Gastrocnemius medialis (tissue), 4 donors: ENCODE data around the gene MTA2. TPM values are rescaled to one million over a fixed set of nuclear protein-coding genes. Genes with fewer than 3 reads are reported as not detected.
"Not testable (repeated sequence)": the region's sequence is repeated elsewhere in the genome, so short reads cannot be mapped to it uniquely, and the experiment has no call there.

Experiments
- ATAC-seq, 2 donors: fragments of 150-250 bp; one replicate each; pipeline ENCODE4 v1.9.1; 2016
- DNase-seq, 2 donors: peaks; one replicate each; pipeline ENCODE4 v3.0.0-alpha.2; 2019
- H3K27ac ChIP-seq, 4 donors: fragments of 200-600 bp; sonication (generic); 1 replicate in 1 of 4; 2 replicates in 3 of 4; pipeline ENCODE4 v1.5.1; 2016 to 2018; ENCODE audit warnings: mild to moderate bottlenecking in 2 of 4, moderate library complexity in 1 of 4
- H3K27me3 ChIP-seq, 3 donors: fragments of 200-600 bp; sonication (generic) in 2 of 3; 1 replicate in 1 of 3; 2 replicates in 2 of 3; pipeline versions ENCODE4 v1.5.1 to v1.6.0; 2016 to 2019; ENCODE audit warnings: mild to moderate bottlenecking in 1 of 3, moderate library complexity in 1 of 3
- H3K36me3 ChIP-seq, 2 donors: fragments of 200-600 bp; sonication (generic) in 1 of 2; one replicate each; pipeline ENCODE4 v1.5.1; 2017 to 2018
- H3K4me1 ChIP-seq, 2 donors: fragments of 200-600 bp; sonication (generic) in 1 of 2; one replicate each; pipeline ENCODE4 v1.5.1; 2016 to 2017; ENCODE audit warnings: mild to moderate bottlenecking in 2 of 2
- H3K4me3 ChIP-seq, 4 donors: fragments of 200-600 bp; sonication (generic) in 3 of 4; 1 replicate in 1 of 4; 2 replicates in 3 of 4; pipeline ENCODE4 v1.5.1; 2016 to 2019; ENCODE audit warnings: mild to moderate bottlenecking in 2 of 4
- H3K9me3 ChIP-seq, 3 donors: fragments of 200-600 bp; sonication (generic) in 2 of 3; 1 replicate in 1 of 3; 2 replicates in 2 of 3; pipeline ENCODE4 v1.5.1; 2016 to 2019
- CTCF ChIP-seq, 5 experiments: fragments of 450-650 bp in 3 of 5; fragments of 200-600 bp in 2 of 5; sonication (generic) in 2 of 5; IDR thresholded peaks in 4 of 5; conservative IDR thresholded peaks in 1 of 5; 1 replicate in 4 of 5; 2 replicates in 1 of 5; pipeline ENCODE4 v1.5.1; 2016 to 2019; ENCODE audit warnings: antibody characterized with exemption in 5 of 5, mild to moderate bottlenecking in 3 of 5, moderate library complexity in 3 of 5
- POLR2A ChIP-seq, 2 donors: fragments of 450-650 bp; IDR thresholded peaks; one replicate each; pipeline ENCODE4 v1.6.1; 2017; ENCODE audit warnings: antibody characterized with exemption in 2 of 2, mild to moderate bottlenecking in 2 of 2, moderate library complexity in 2 of 2
- in situ Hi-C, 4 donors: fragments of 200-750 bp; cut with MboI; loops; one replicate each; pipeline versions ENCODE4 v1.15.0 to v1.8.0; 2017; ENCODE audit warnings: low sequenced_read_pairs in 4 of 4
- intact Hi-C: fragments of 100-400 bp; cut with DNase I; formaldehyde crosslinking; loops from one replicate; pipeline ENCODE4 v1.15.1; 2023; ENCODE audit warnings: low total_unique reads
- total RNA-seq, 4 donors: library from RNA; depleted of rRNA; stranded (reverse); fragments of >200 nt; gene quantifications; one replicate each; pipeline versions ENCODE4 v1.1.0 to v1.2.3, GENCODE V29; 2016

The MTA2 gene
- total RNA-seq, 4 donors from 2014 or later, result 28.0 to 47.1 (median 31.7) TPM

DNA sequence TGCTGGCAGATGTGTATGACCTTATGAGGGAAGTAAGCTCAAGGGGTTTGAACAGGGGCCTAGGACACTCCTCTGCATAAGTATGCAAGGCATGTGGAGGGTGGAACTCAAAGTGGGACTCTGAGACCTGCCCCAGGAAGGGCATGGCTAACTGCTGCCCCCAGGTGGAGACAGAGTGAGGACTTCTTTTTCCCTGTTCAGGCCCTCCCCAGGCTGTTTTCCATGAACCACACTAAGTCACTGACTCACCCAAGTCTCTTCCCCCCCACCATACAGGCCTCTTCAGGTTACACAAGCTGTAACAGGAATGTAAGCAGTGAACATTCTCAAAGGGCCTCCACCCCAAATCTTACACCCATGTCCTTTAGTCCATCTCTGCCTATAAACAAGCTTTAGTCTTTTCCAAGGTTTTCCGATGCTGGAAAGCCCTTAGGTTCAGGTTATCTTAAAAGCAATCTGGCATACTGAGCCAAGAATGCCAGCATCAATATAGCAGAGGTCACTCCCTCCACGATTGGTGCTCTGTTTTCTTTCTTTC is 41.0 kb downstream of the MTA2 start:
- peaks cover 53 to 55% of the 10 kb centered on the region in 2 donors for H3K4me1 ChIP-seq
- peaks cover 0 to 59% of the 10 kb centered on the region in 2 donors for H3K36me3 ChIP-seq
- H3K27ac ChIP-seq, result peak overlapping the region; percentile 97 to 100 (median 100)
- no peaks in the 10 kb centered on the region for H3K9me3 ChIP-seq
- DNase-seq, result peak; percentile 94 to 96
- no peak overlapping the region for H3K4me3 ChIP-seq
- intact Hi-C loops (loop anchor here (1.0 to 5.0 kb wide), 6 partner anchors 14 to 166 kb away; partner anchors contain the start of genes AHNAK and MTA2), in situ Hi-C loops (loop anchor here in 2 of 4 donors (5.0 to 10.0 kb wide), 2 partner anchors 63 to 136 kb away; no protein-coding TSS in a partner anchor)
- TF ChIP-seq POLR2A (IDR thresholded peaks at IDR 0.05) (no peak), CTCF (IDR thresholded peaks at IDR 0.05 in 4 of 5, conservative IDR thresholded peaks at IDR 0.05 in 1 of 5) (peak in 4 of 5 experiments; percentile 87 to 90 (median 89))
- H3K27me3 ChIP-seq, result no peaks in the 10 kb centered on the region
- ATAC-seq, result peak; percentile 81 to 87

- not testable (repeated sequence) for H3K9me3 ChIP-seq, H3K4me3 ChIP-seq, H3K27me3 ChIP-seq, ATAC-seq
- DNase-seq, result peak in 1 of 2 donors; percentile 55
- H3K4me1 ChIP-seq, result peaks cover 63 to 65% of the 10 kb centered on the region in 2 donors
- intact Hi-C loops, result loop anchor here (1.0 to 5.0 kb wide), 6 partner anchors 13 to 165 kb away; partner anchors contain the start of genes AHNAK and MTA2
- in situ Hi-C loops, result loop anchor here (5.0 to 10.0 kb wide), 4 partner anchors 62 to 165 kb away; no protein-coding TSS in a partner anchor
- H3K27ac ChIP-seq, result peak overlapping the region; percentile 97 to 100 (median 100)
- peaks cover 0 to 49% of the 10 kb centered on the region in 2 donors for H3K36me3 ChIP-seq
These were observed 42.0 kb downstream of the MTA2 start for GRCh38 chr11:62559626-62560025.

DNA sequence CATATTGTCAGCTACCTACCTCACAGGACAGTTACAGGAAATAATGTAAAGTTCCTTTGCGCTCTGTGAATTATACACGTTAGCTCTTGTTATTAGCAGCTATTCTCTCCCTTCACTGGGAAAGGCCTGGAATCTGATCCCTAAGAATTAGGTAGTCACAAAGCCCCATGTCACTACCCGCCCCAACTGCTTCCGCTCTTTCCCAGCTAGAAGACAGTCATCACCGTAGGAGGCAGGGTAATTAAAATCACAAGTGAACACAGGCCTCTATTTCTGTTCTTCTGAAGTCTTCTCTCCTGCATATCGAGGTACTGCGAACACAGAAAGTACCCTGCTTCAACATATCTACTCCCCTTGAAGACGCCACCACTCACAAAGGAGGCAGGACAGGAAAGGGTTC is 42.5 kb downstream of the MTA2 start:
- ATAC-seq, result no peak
- intact Hi-C loops (no loop called here), in situ Hi-C loops (loop anchor here in 2 of 4 donors (10.0 kb wide), 3 partner anchors 64 to 164 kb away; no protein-coding TSS in a partner anchor)
- H3K27me3 ChIP-seq, result no peaks in the 10 kb centered on the region
- DNase-seq, result no peak
- no peak for TF ChIP-seq POLR2A (IDR thresholded peaks at IDR 0.05)
- TF ChIP-seq CTCF (IDR thresholded peaks at IDR 0.05 in 4 of 5, conservative IDR thresholded peaks at IDR 0.05 in 1 of 5), result no peak
- H3K9me3 ChIP-seq, result no peaks in the 10 kb centered on the region
- H3K36me3 ChIP-seq, result peaks cover 0 to 48% of the 10 kb centered on the region in 2 donors
- H3K4me3 ChIP-seq, result no peak overlapping the region
- peak overlapping the region; percentile 97 to 100 (median 100) for H3K27ac ChIP-seq
- peaks cover 67 to 70% of the 10 kb centered on the region in 2 donors for H3K4me1 ChIP-seq

DNA sequence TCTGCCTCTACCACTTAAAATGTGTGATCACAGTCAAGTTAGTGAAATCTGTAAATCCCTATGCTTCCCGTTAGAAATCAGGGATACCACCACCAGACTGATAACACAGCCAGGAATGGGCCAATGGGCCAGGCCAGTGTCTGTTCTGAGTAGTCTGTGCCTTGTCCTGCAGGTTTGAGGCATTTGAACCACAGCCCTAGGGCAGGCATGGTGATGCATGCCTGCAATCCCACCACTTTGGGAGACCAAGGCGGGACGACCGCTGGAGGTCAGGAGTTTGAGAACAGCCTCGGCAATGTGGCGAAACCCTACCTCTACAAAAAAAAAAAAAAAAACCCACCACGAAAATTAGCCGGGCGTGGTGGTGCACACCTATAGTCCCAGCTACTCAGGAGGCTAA is 43.0 kb downstream of the MTA2 start:
- intact Hi-C loops (no loop called here), in situ Hi-C loops (loop anchor here in 2 of 4 donors (10.0 kb wide), 3 partner anchors 64 to 164 kb away; no protein-coding TSS in a partner anchor)
- DNase-seq, result no peak
- Histone ChIP-seq H3K4me1 (peaks cover 72 to 75% of the 10 kb centered on the region in 2 donors), H3K4me3 (no peak overlapping the region), H3K36me3 (peaks cover 0 to 42% of the 10 kb centered on the region in 2 donors), H3K27me3 (no peaks in the 10 kb centered on the region), H3K9me3 (no peaks in the 10 kb centered on the region), H3K27ac (peak overlapping the region; percentile 97 to 100 (median 100))
- no peak for TF ChIP-seq CTCF (IDR thresholded peaks at IDR 0.05 in 4 of 5, conservative IDR thresholded peaks at IDR 0.05 in 1 of 5)
- TF ChIP-seq POLR2A (IDR thresholded peaks at IDR 0.05), result no peak
- no peak for ATAC-seq

GRCh38 chr11:62556875-62557631 is 44.6 kb downstream of the MTA2 start:
- H3K4me3 ChIP-seq, result peak overlapping the region in 1 of 4 donors; percentile 23
- no peaks in the 10 kb centered on the region for H3K9me3 ChIP-seq
- in situ Hi-C loops (loop anchor here in 2 of 4 donors (10.0 kb wide), 3 partner anchors 62 to 162 kb away; no protein-coding TSS in a partner anchor), intact Hi-C loops (no loop called here)
- H3K36me3 ChIP-seq, result peaks cover 0 to 26% of the 10 kb centered on the region in 2 donors
- peaks cover 82 to 83% of the 10 kb centered on the region in 2 donors for H3K4me1 ChIP-seq
- no peak for TF ChIP-seq POLR2A (IDR thresholded peaks at IDR 0.05)
- TF ChIP-seq CTCF (IDR thresholded peaks at IDR 0.05 in 4 of 5, conservative IDR thresholded peaks at IDR 0.05 in 1 of 5), result no peak
- H3K27ac ChIP-seq, result peak overlapping the region; percentile 97 to 100 (median 100)
- no peak for DNase-seq
- H3K27me3 ChIP-seq, result no peaks in the 10 kb centered on the region
- no peak for ATAC-seq
